ENCODE data around the gene TBC1D14. TPM values are rescaled to one million over a fixed set of nuclear protein-coding genes. Genes with fewer than 3 reads are reported as not detected.

TBC1D14 gene
- total and polyA plus RNA-seq, 9 of the 15 experiments (the other 6 are each of a cell fraction or from before 2014, with no cell fraction given) = 2.1 to 59.6 (median 44.8) TPM

GRCh38 chr4:6916587-6917460, 7.2 kb downstream of the TBC1D14 start (continued):
- TF ChIP-seq AFF4 (CRISPR knock-in tag; IDR thresholded peaks at IDR 0.05) (peak; percentile 55; the same call in 1 of the 2 replicates), THRAP3 (IDR thresholded peaks at IDR 0.05; ENCODE audit: borderline replicate concordance) (no peak), TFE3 (CRISPR knock-in tag; IDR thresholded peaks at IDR 0.05) (peak; percentile 33), POLR3A (IDR thresholded peaks at IDR 0.05; ENCODE audit: borderline replicate concordance, extremely low read depth, insufficient read depth, insufficient read length) (no peak), CBX3 (IDR thresholded peaks at IDR 0.05; ENCODE audit: borderline replicate concordance in 1 of 2, low read length in 2 of 2) (peak in 1 of 2 experiments; percentile 89; a peak in 2 of 3 replicates), ZNF57 (CRISPR knock-in tag; IDR thresholded peaks at IDR 0.05) (no peak), EGR1 (conservative IDR thresholded peaks at IDR 0.05) (0 out of 2 replicates have a peak, but pooled peaks have one; percentile 32), ZBTB1 (CRISPR knock-in tag; IDR thresholded peaks at IDR 0.05; ENCODE audit: borderline replicate concordance, low read depth) (no peak), RHOXF2B (CRISPR knock-in tag; conservative IDR thresholded peaks at IDR 0.05) (no peak), YBX1 (IDR thresholded peaks at IDR 0.05) (no peak), ZNF699 (CRISPR knock-in tag; IDR thresholded peaks at IDR 0.05; ENCODE audit: insufficient replicate concordance) (no peak), NFRKB (IDR thresholded peaks at IDR 0.05; ENCODE audit: low read depth) (no peak), POLR2AphosphoS2 (IDR thresholded peaks at IDR 0.05; ENCODE audit: low read length) (0 out of 2 replicates have a peak, but pooled peaks have one; percentile 24), PHF21A (IDR thresholded peaks at IDR 0.05; ENCODE audit: borderline replicate concordance, low read depth) (no peak), ZNF121 (CRISPR knock-in tag; conservative IDR thresholded peaks at IDR 0.05) (no peak), FOXK1 (CRISPR knock-in tag; IDR thresholded peaks at IDR 0.05; ENCODE audit: borderline replicate concordance) (no peak; the same call in 1 of the 2 replicates), RFX1 (IDR thresholded peaks at IDR 0.05) (no peak), ARID3A (IDR thresholded peaks at IDR 0.05; ENCODE audit: borderline replicate concordance, low read depth, low read length) (peak; percentile 80; the same call in 1 of the 2 replicates), MAFG (tag; conservative IDR thresholded peaks at IDR 0.05) (peak; percentile 99), E2F5 (CRISPR knock-in tag; IDR thresholded peaks at IDR 0.05) (no peak)

Data from K562 (cell line).